Activated naive CD4-positive, alpha-beta T cell treated with anti-CD3 and anti-CD28 coated beads for 36 hours (primary cell): Measurements from ENCODE around the gene OR13D1. TPM values are rescaled to one million over a fixed set of nuclear protein-coding genes. Genes with fewer than 3 reads are reported as not detected.

ENCODE experiments used
- total RNA-seq, 2 experiments: library from RNA; stranded (reverse); gene quantifications; one replicate each; pipeline ENCODE4 v1.2.3, GENCODE V29; 2021

The OR13D1 gene
- total RNA-seq, 2 experiments from 2014 or later = not detected

Other genes starting within 250 kb of the OR13D1 start
- not detected for gene OR13F1, start 190.3 kb upstream of the OR13D1 start, total RNA-seq
- not detected for gene OR13C4, start 167.3 kb upstream of the OR13D1 start, total RNA-seq
- gene OR13C3, start 157.7 kb upstream of the OR13D1 start, total RNA-seq = not detected
- gene OR13C8, start 125.3 kb upstream of the OR13D1 start, total RNA-seq = not detected
- gene OR13C5, start 95.1 kb upstream of the OR13D1 start, total RNA-seq = not detected
- not detected for gene OR13C2, start 88.9 kb upstream of the OR13D1 start, total RNA-seq
- not detected for gene OR13C9, start 76.3 kb upstream of the OR13D1 start, total RNA-seq
- 10 to 100 TPM; 17.8 TPM for gene NIPSNAP3A, start 53.2 kb downstream of the OR13D1 start, total RNA-seq
- under 1 TPM; 0.38 to 0.49 TPM for gene NIPSNAP3B, start 69.6 kb downstream of the OR13D1 start, total RNA-seq
- 10 to 100 TPM; 31.3 to 31.5 TPM for gene ABCA1, start 233.6 kb downstream of the OR13D1 start, total RNA-seq